Activated CD8-positive, alpha-beta T cell treated with anti-CD3 and anti-CD28 coated beads for 36 hours (primary cell): ENCODE measurements around the gene CCDC93. TPM values are rescaled to one million over a fixed set of nuclear protein-coding genes. Genes with fewer than 3 reads are reported as not detected.

Source experiments
- ATAC-seq: fragments of 200-7000 bp; cut with Tn5 transposase; one replicate; pipeline ENCODE4 v1.10.0; 2021; ENCODE audit warnings: mild to moderate bottlenecking, moderate library complexity
- CTCF ChIA-PET: fragments of 350-600 bp; sonication (Branson Sonifier 250); formaldehyde crosslinking; loops from one replicate; lab custom pipeline; 2021; ENCODE audit warnings: antibody characterized with exemption; lab: Charles Lee
- POLR2A ChIA-PET: fragments of 350-600 bp; sonication (Branson Sonifier 250); formaldehyde crosslinking; loops from one replicate; lab custom pipeline; 2021; ENCODE audit warnings: antibody characterized with exemption; lab: Charles Lee
- DNase-seq: peaks from one replicate; pipeline ENCODE4 v3.0.0-alpha.2; 2020
- H3K27ac Mint-ChIP-seq: one replicate; pipeline ENCODE4 v1.8.0; 2021; ENCODE audit warnings: mild to moderate bottlenecking, mixed read lengths
- H3K27me3 Mint-ChIP-seq: one replicate; pipeline ENCODE4 v1.8.0; 2021; ENCODE audit warnings: mixed read lengths
- H3K36me3 Mint-ChIP-seq: one replicate; pipeline ENCODE4 v1.8.0; 2021; ENCODE audit warnings: low read depth, mixed read lengths
- H3K4me1 Mint-ChIP-seq: one replicate; pipeline ENCODE4 v1.8.0; 2021; ENCODE audit warnings: low read depth, mixed read lengths
- H3K4me3 Mint-ChIP-seq: one replicate; pipeline ENCODE4 v1.8.0; 2021; ENCODE audit warnings: mild to moderate bottlenecking, moderate library complexity, mixed read lengths
- H3K9me3 Mint-ChIP-seq: one replicate; pipeline ENCODE4 v1.8.0; 2021; ENCODE audit warnings: mixed read lengths
- CTCF ChIP-seq: fragments of 200-600 bp; IDR thresholded peaks from one replicate; pipeline ENCODE4 v1.8.0; 2022; ENCODE audit warnings: antibody characterized with exemption, mild to moderate bottlenecking
- intact Hi-C: fragments of 100-400 bp; cut with micrococcal nuclease; formaldehyde crosslinking; loops from one replicate; pipeline ENCODE4 v1.10.0; 2022
- total RNA-seq, 2 experiments: library from RNA; stranded (reverse); gene quantifications; one replicate each; pipeline ENCODE4 v1.2.3, GENCODE V29; 2021

Gene CCDC93
- total RNA-seq, 2 experiments from 2014 or later, result 24.5 to 25.4 TPM

- H3K4me1 Mint-ChIP-seq, result no peaks in the 10 kb centered on the region
- ChIA-PET POLR2A (no interaction called here), CTCF (no interaction called here)
- H3K36me3 Mint-ChIP-seq, result peaks cover 3% of the 10 kb centered on the region
- no peak for TF ChIP-seq CTCF
- peaks cover 5% of the 10 kb centered on the region for H3K9me3 Mint-ChIP-seq
- H3K4me3 Mint-ChIP-seq, result no peak overlapping the region
- DNase-seq (no peak), ATAC-seq (no peak)
- intact Hi-C loops, result no loop called here
- H3K27me3 Mint-ChIP-seq, result peaks cover 1% of the 10 kb centered on the region
- no peak overlapping the region for H3K27ac Mint-ChIP-seq
Measured at GRCh38 chr2:117885308-117885707, 128.6 kb downstream of the CCDC93 start.

GRCh38 chr2:117879003-117879402, 134.9 kb downstream of the CCDC93 start:
- Mint-ChIP-seq H3K27me3 (peaks cover 15% of the 10 kb centered on the region), H3K4me1 (no peaks in the 10 kb centered on the region), H3K9me3 (peaks cover 5% of the 10 kb centered on the region), H3K27ac (no peak overlapping the region), H3K4me3 (no peak overlapping the region), H3K36me3 (no peaks in the 10 kb centered on the region)
- intact Hi-C loops, result no loop called here
- CTCF ChIA-PET, result no interaction called here
- DNase-seq, result no peak
- TF ChIP-seq CTCF, result no peak
- POLR2A ChIA-PET, result no interaction called here
- ATAC-seq, result no peak

- no peak overlapping the region for H3K27ac Mint-ChIP-seq
- H3K27me3 Mint-ChIP-seq, result peaks cover 13% of the 10 kb centered on the region
- POLR2A ChIA-PET, result no interaction called here
- ATAC-seq, result no peak
- DNase-seq, result no peak
- no peak for TF ChIP-seq CTCF
- no peaks in the 10 kb centered on the region for H3K36me3 Mint-ChIP-seq
- H3K4me1 Mint-ChIP-seq, result no peaks in the 10 kb centered on the region
- H3K4me3 Mint-ChIP-seq, result no peak overlapping the region
- CTCF ChIA-PET, result no interaction called here
- intact Hi-C loops, result no loop called here
- H3K9me3 Mint-ChIP-seq, result no peaks in the 10 kb centered on the region
Measured at GRCh38 chr2:117875786-117876185, 138.1 kb downstream of the CCDC93 start.

Other genes starting within 250 kb of the CCDC93 start
- gene DDX18, start 199.4 kb downstream of the CCDC93 start, total RNA-seq, result 100 to 1,000 TPM; 139 to 156 TPM
- gene INSIG2, start 74.4 kb upstream of the CCDC93 start, total RNA-seq, result 100 to 1,000 TPM in 1 of 2 experiments, 10 to 100 TPM in 1; 87.2 to 104 TPM